K562 treated with DMSO at 1 percent for 48 hours (cell line): ENCODE results near the gene PCDHB10. TPM values are rescaled to one million over a fixed set of nuclear protein-coding genes. Genes with fewer than 3 reads are reported as not detected.

Source experiments
- total RNA-seq: library from RNA; unstranded; fragments of 300-600 nt; gene quantifications from 2 replicates; pipeline ENCODE4 v1.2.3, GENCODE V29; 2022; ENCODE audit warnings: low replicate concordance; ENCODE audit errors: extremely low read depth

PCDHB10 gene
- not detected in 2 replicates for total RNA-seq

GRCh38 chr5:141192110-141192725 is at the start of gene PCDHB10:
TSS of gene PCDHB10 (plus strand) at chr5:141192353. CDS start at chr5:141192553, 200 bp downstream.

GRCh38 chr5:141149812-141150211 is 42.3 kb upstream of the PCDHB10 start, which contains the start of gene PCDHB6:
TSS of gene PCDHB6 (plus strand) at chr5:141150057. CDS start at chr5:141150258, 201 bp downstream.

GRCh38 chr5:141172381-141173204 is 19.6 kb upstream of the PCDHB10 start, which contains the start of gene PCDHB7:
TSS of gene PCDHB7 (plus strand) at chr5:141172644. CDS start at chr5:141172836, 192 bp downstream.

GRCh38 chr5:141177577-141178191 is 14.5 kb upstream of the PCDHB10 start, which contains the start of gene PCDHB8:
TSS of gene PCDHB8 (plus strand) at chr5:141177790. CDS start at chr5:141178035, 245 bp downstream.

GRCh38 chr5:141182248-141182647 is 9.9 kb upstream of the PCDHB10 start, which contains the start of gene PCDHB16:
TSS of gene PCDHB16 (plus strand) at chr5:141182387. CDS start at chr5:141182560, 173 bp downstream.

GRCh38 chr5:141186897-141187512 is 5.1 kb upstream of the PCDHB10 start, which contains the start of gene PCDHB9:
TSS of gene PCDHB9 (plus strand) at chr5:141187161. CDS start at chr5:141187319, 158 bp downstream.

GRCh38 chr5:141199359-141200235 is 7.4 kb downstream of the PCDHB10 start, which contains the start of gene PCDHB11:
TSS of gene PCDHB11 (plus strand) at chr5:141199627. CDS start at chr5:141199775, 148 bp downstream.

GRCh38 chr5:141208478-141208877 is 16.3 kb downstream of the PCDHB10 start, which contains the start of gene PCDHB12:
TSS of gene PCDHB12 (plus strand) at chr5:141208719. CDS start at chr5:141208908, 189 bp downstream.

GRCh38 chr5:141213656-141214339 is 21.6 kb downstream of the PCDHB10 start, which contains the start of gene PCDHB13:
TSS of gene PCDHB13 (plus strand) at chr5:141213919. CDS start at chr5:141214124, 205 bp downstream.

GRCh38 chr5:141223112-141223783 is 31.1 kb downstream of the PCDHB10 start, which contains the start of gene PCDHB14:
TSS of gene PCDHB14 (plus strand) at chr5:141223343. CDS start at chr5:141223506, 163 bp downstream.

Other genes starting within 250 kb of the PCDHB10 start
- gene PCDHAC2, start 225.9 kb upstream of the PCDHB10 start, total RNA-seq: not detected in 2 replicates
- not detected in 2 replicates for gene PCDHB1, start 141.0 kb upstream of the PCDHB10 start, total RNA-seq
- not detected in 2 replicates for gene PCDHB2, start 97.7 kb upstream of the PCDHB10 start, total RNA-seq
- gene PCDHB3, start 91.9 kb upstream of the PCDHB10 start, total RNA-seq: not detected in 2 replicates
- not detected in 2 replicates for gene PCDHB4, start 70.5 kb upstream of the PCDHB10 start, total RNA-seq
- gene PCDHB5, start 57.1 kb upstream of the PCDHB10 start, total RNA-seq: not detected in 2 replicates
- not detected in 2 replicates for gene PCDHB6, start 42.3 kb upstream of the PCDHB10 start, total RNA-seq
- gene PCDHB7, start 19.7 kb upstream of the PCDHB10 start, total RNA-seq: not detected in 2 replicates
- gene PCDHB8, start 14.6 kb upstream of the PCDHB10 start, total RNA-seq: not detected in 2 replicates
- gene PCDHB16, start 10.0 kb upstream of the PCDHB10 start, total RNA-seq: not detected in 2 replicates
- not detected in 2 replicates for gene PCDHB9, start 5.2 kb upstream of the PCDHB10 start, total RNA-seq
- gene PCDHB11, start 7.3 kb downstream of the PCDHB10 start, total RNA-seq: not detected in 2 replicates
- gene PCDHB12, start 16.4 kb downstream of the PCDHB10 start, total RNA-seq: not detected in 2 replicates
- not detected in 2 replicates for gene PCDHB13, start 21.6 kb downstream of the PCDHB10 start, total RNA-seq
- gene PCDHB14, start 31.0 kb downstream of the PCDHB10 start, total RNA-seq: not detected in 2 replicates
- not detected in 2 replicates for gene PCDHB15, start 53.0 kb downstream of the PCDHB10 start, total RNA-seq
- not detected in 2 replicates for gene SLC25A2, start 111.7 kb downstream of the PCDHB10 start, total RNA-seq
- not detected in 2 replicates for gene TAF7, start 128.4 kb downstream of the PCDHB10 start, total RNA-seq
- not detected in 2 replicates for gene PCDHGA1, start 138.2 kb downstream of the PCDHB10 start, total RNA-seq
- gene PCDHGA2, start 146.4 kb downstream of the PCDHB10 start, total RNA-seq: not detected in 2 replicates
- gene PCDHGA3, start 151.5 kb downstream of the PCDHB10 start, total RNA-seq: not detected in 2 replicates
- gene PCDHGB1, start 157.7 kb downstream of the PCDHB10 start, total RNA-seq: not detected in 2 replicates
- not detected in 2 replicates for gene PCDHGA4, start 162.7 kb downstream of the PCDHB10 start, total RNA-seq
- gene PCDHGB2, start 167.6 kb downstream of the PCDHB10 start, total RNA-seq: not detected in 2 replicates
- not detected in 2 replicates for gene PCDHGA5, start 171.8 kb downstream of the PCDHB10 start, total RNA-seq
- not detected in 2 replicates for gene PCDHGB3, start 177.9 kb downstream of the PCDHB10 start, total RNA-seq
- not detected in 2 replicates for gene PCDHGA6, start 181.5 kb downstream of the PCDHB10 start, total RNA-seq
- gene PCDHGA7, start 190.4 kb downstream of the PCDHB10 start, total RNA-seq: not detected in 2 replicates
- gene PCDHGB4, start 195.3 kb downstream of the PCDHB10 start, total RNA-seq: not detected in 2 replicates
- gene PCDHGA8, start 200.3 kb downstream of the PCDHB10 start, total RNA-seq: not detected in 2 replicates
- gene PCDHGB5, start 205.6 kb downstream of the PCDHB10 start, total RNA-seq: not detected in 2 replicates
- not detected in 2 replicates for gene PCDHGA9, start 210.4 kb downstream of the PCDHB10 start, total RNA-seq
- gene PCDHGB6, start 215.7 kb downstream of the PCDHB10 start, total RNA-seq: not detected in 2 replicates
- gene PCDHGA10, start 220.6 kb downstream of the PCDHB10 start, total RNA-seq: not detected in 2 replicates
- not detected in 2 replicates for gene PCDHGB7, start 225.3 kb downstream of the PCDHB10 start, total RNA-seq
- gene PCDHGA11, start 228.7 kb downstream of the PCDHB10 start, total RNA-seq: not detected in 2 replicates
- not detected in 2 replicates for gene PCDHGA12, start 238.2 kb downstream of the PCDHB10 start, total RNA-seq